Pons (tissue), 1 donor: ENCODE results near the gene MAN2B1.
"Not testable (repeated sequence)": the region's sequence is repeated elsewhere in the genome, so short reads cannot be mapped to it uniquely, and the experiment has no call there.

Source experiments
- DNase-seq: peaks from one replicate; pipeline ENCODE4 v3.0.0-alpha.2; 2016; ENCODE audit warnings: low spot score

MAN2B1 gene

GRCh38 chr19:12666265-12667048 is at the start of gene MAN2B1, which contains the start of gene WDR83:
TSS of gene MAN2B1 (minus strand) at chr19:12666742. CDS start at chr19:12666701, 41 bp downstream.
TSS of gene WDR83 (plus strand) at chr19:12666807. CDS start at chr19:12669791, 2,984 bp downstream.
- DNase-seq: peak; percentile 73

GRCh38 chr19:12715929-12716328 is 49.4 kb upstream of the MAN2B1 start:
- no peak for DNase-seq

- DNase-seq: no peak
These were observed 48.6 kb upstream of the MAN2B1 start for GRCh38 chr19:12715102-12715501.

- not testable (repeated sequence) for DNase-seq
These were observed 46.8 kb upstream of the MAN2B1 start for GRCh38 chr19:12713304-12713703.

- not testable (repeated sequence) for DNase-seq
These were observed 45.5 kb upstream of the MAN2B1 start for GRCh38 chr19:12712077-12712476.

- no peak for DNase-seq
These were observed 44.6 kb upstream of the MAN2B1 start for GRCh38 chr19:12711187-12711586.

GRCh38 chr19:12708641-12709040 is 42.1 kb upstream of the MAN2B1 start:
- no peak for DNase-seq

- DNase-seq: no peak
These were observed 39.8 kb upstream of the MAN2B1 start for GRCh38 chr19:12706332-12706718.

GRCh38 chr19:12705654-12706331 is 39.3 kb upstream of the MAN2B1 start:
- no peak for DNase-seq

GRCh38 chr19:12705169-12705568 is 38.6 kb upstream of the MAN2B1 start:
- no peak for DNase-seq

- no peak for DNase-seq
These were observed 36.5 kb upstream of the MAN2B1 start for GRCh38 chr19:12703046-12703445.

- DNase-seq: no peak
These were observed 35.2 kb upstream of the MAN2B1 start for GRCh38 chr19:12701596-12702282.

GRCh38 chr19:12698138-12698537 is 31.6 kb upstream of the MAN2B1 start:
- DNase-seq: no peak

GRCh38 chr19:12697425-12697824 is 30.9 kb upstream of the MAN2B1 start:
- DNase-seq: not testable (repeated sequence)

- DNase-seq: peak; percentile 94
These were observed 30.1 kb upstream of the MAN2B1 start, which contains the start of gene FBXW9 for GRCh38 chr19:12696366-12697335. TSS of gene FBXW9 (minus strand) at chr19:12696631. CDS start at chr19:12696581, 50 bp downstream.

- DNase-seq: no peak
These were observed 29.4 kb upstream of the MAN2B1 start for GRCh38 chr19:12695997-12696365.

- no peak for DNase-seq
These were observed 29.0 kb upstream of the MAN2B1 start for GRCh38 chr19:12695514-12695913.

- DNase-seq: no peak
These were observed 28.6 kb upstream of the MAN2B1 start for GRCh38 chr19:12695096-12695495.

- no peak for DNase-seq
These were observed 28.1 kb upstream of the MAN2B1 start for GRCh38 chr19:12694641-12695040.

- DNase-seq: no peak
These were observed 26.4 kb upstream of the MAN2B1 start for GRCh38 chr19:12692960-12693359.

- DNase-seq: no peak
These were observed 23.2 kb upstream of the MAN2B1 start for GRCh38 chr19:12689581-12690216.
